Activated CD4-positive, alpha-beta memory T cell treated with anti-CD3 and anti-CD28 coated beads, Interleukin-2, amount 10 ng/mL, durations not matched to agents 7 days and 5 days (primary cell): ENCODE measurements around the gene PRKG1. TPM values are rescaled to one million over a fixed set of nuclear protein-coding genes. Genes with fewer than 3 reads are reported as not detected.

Source experiments
- CTCF ChIA-PET: fragments of 350-600 bp; sonication (Branson Sonifier 250); formaldehyde crosslinking; loops from one replicate; lab custom pipeline; 2021; ENCODE audit warnings: antibody characterized with exemption, inconsistent platforms; lab: Charles Lee
- POLR2A ChIA-PET: fragments of 350-600 bp; sonication (Branson Sonifier 250); formaldehyde crosslinking; loops from one replicate; lab custom pipeline; 2021; ENCODE audit warnings: antibody characterized with exemption; lab: Charles Lee
- DNase-seq: peaks from one replicate; pipeline ENCODE4 v3.0.0-alpha.2; 2020
- H3K27ac Mint-ChIP-seq: one replicate; pipeline ENCODE4 v1.8.0; 2021; ENCODE audit warnings: mild to moderate bottlenecking, mixed read lengths
- H3K27me3 Mint-ChIP-seq: one replicate; pipeline ENCODE4 v1.8.0; 2021; ENCODE audit warnings: mixed read lengths
- H3K36me3 Mint-ChIP-seq: one replicate; pipeline ENCODE4 v1.8.0; 2021; ENCODE audit warnings: low read depth, mixed read lengths
- H3K4me1 Mint-ChIP-seq: one replicate; pipeline ENCODE4 v1.8.0; 2021; ENCODE audit warnings: mixed read lengths
- H3K4me3 Mint-ChIP-seq: one replicate; pipeline ENCODE4 v1.8.0; 2021; ENCODE audit warnings: mild to moderate bottlenecking, mixed read lengths
- H3K9me3 Mint-ChIP-seq: one replicate; pipeline ENCODE4 v1.8.0; 2021; ENCODE audit warnings: mixed read lengths
- total RNA-seq, 2 experiments: library from RNA; stranded (reverse); gene quantifications; one replicate each; pipeline ENCODE4 v1.2.3, GENCODE V29; 2021

The PRKG1 gene
- total RNA-seq, 2 experiments from 2014 or later: not detected

GRCh38 chr10:52106899-52107298 lies 1032.6 kb downstream of the PRKG1 start:
- Mint-ChIP-seq H3K36me3 (no peaks in the 10 kb centered on the region), H3K27me3 (no peaks in the 10 kb centered on the region)

GRCh38 chr10:52108236-52108635 lies 1033.9 kb downstream of the PRKG1 start:
- CTCF ChIA-PET: no interaction called here
- H3K27ac Mint-ChIP-seq: no peak overlapping the region

More at GRCh38 chr10:52106899-52107298, 1032.6 kb downstream of the PRKG1 start:
- CTCF ChIA-PET: no interaction called here
- Mint-ChIP-seq H3K9me3 (no peaks in the 10 kb centered on the region), H3K27ac (no peak overlapping the region), H3K4me1 (no peaks in the 10 kb centered on the region), H3K4me3 (no peak overlapping the region)
- no peak for DNase-seq
- POLR2A ChIA-PET: no interaction called here

GRCh38 chr10:52110576-52110975 lies 1036.3 kb downstream of the PRKG1 start:
- DNase-seq: no peak
- Mint-ChIP-seq H3K4me3 (no peak overlapping the region), H3K9me3 (no peaks in the 10 kb centered on the region), H3K4me1 (no peaks in the 10 kb centered on the region), H3K27me3 (no peaks in the 10 kb centered on the region), H3K36me3 (no peaks in the 10 kb centered on the region), H3K27ac (no peak overlapping the region)
- ChIA-PET POLR2A (no interaction called here), CTCF (no interaction called here)

More at GRCh38 chr10:52108236-52108635, 1033.9 kb downstream of the PRKG1 start:
- H3K9me3 Mint-ChIP-seq: no peaks in the 10 kb centered on the region
- H3K36me3 Mint-ChIP-seq: no peaks in the 10 kb centered on the region
- H3K27me3 Mint-ChIP-seq: no peaks in the 10 kb centered on the region
- POLR2A ChIA-PET: no interaction called here
- H3K4me3 Mint-ChIP-seq: no peak overlapping the region
- H3K4me1 Mint-ChIP-seq: no peaks in the 10 kb centered on the region
- DNase-seq: no peak

GRCh38 chr10:52111101-52111891 lies 1037.0 kb downstream of the PRKG1 start:
- Mint-ChIP-seq H3K27me3 (no peaks in the 10 kb centered on the region), H3K4me3 (no peak overlapping the region), H3K4me1 (no peaks in the 10 kb centered on the region), H3K36me3 (no peaks in the 10 kb centered on the region), H3K27ac (no peak overlapping the region), H3K9me3 (no peaks in the 10 kb centered on the region)
- CTCF ChIA-PET: no interaction called here
- POLR2A ChIA-PET: no interaction called here
- DNase-seq: no peak

- Mint-ChIP-seq H3K27ac (no peak overlapping the region), H3K4me3 (no peak overlapping the region), H3K4me1 (no peaks in the 10 kb centered on the region), H3K36me3 (no peaks in the 10 kb centered on the region), H3K27me3 (no peaks in the 10 kb centered on the region), H3K9me3 (no peaks in the 10 kb centered on the region)
- DNase-seq: no peak
- ChIA-PET CTCF (no interaction called here), POLR2A (no interaction called here)
Observed at GRCh38 chr10:52115823-52116222, 1041.5 kb downstream of the PRKG1 start.

- Mint-ChIP-seq H3K36me3 (no peaks in the 10 kb centered on the region), H3K27ac (no peak overlapping the region), H3K4me3 (no peak overlapping the region), H3K4me1 (no peaks in the 10 kb centered on the region), H3K27me3 (no peaks in the 10 kb centered on the region), H3K9me3 (no peaks in the 10 kb centered on the region)
- ChIA-PET POLR2A (no interaction called here), CTCF (no interaction called here)
- no peak for DNase-seq
Observed at GRCh38 chr10:52119507-52119906, 1045.2 kb downstream of the PRKG1 start.

GRCh38 chr10:52121688-52122087 lies 1047.4 kb downstream of the PRKG1 start:
- H3K4me3 Mint-ChIP-seq: no peak overlapping the region
- H3K9me3 Mint-ChIP-seq: no peaks in the 10 kb centered on the region
- no peaks in the 10 kb centered on the region for H3K36me3 Mint-ChIP-seq
- ChIA-PET CTCF (no interaction called here), POLR2A (no interaction called here)
- H3K4me1 Mint-ChIP-seq: no peaks in the 10 kb centered on the region
- H3K27me3 Mint-ChIP-seq: no peaks in the 10 kb centered on the region
- no peak overlapping the region for H3K27ac Mint-ChIP-seq
- no peak for DNase-seq

- POLR2A ChIA-PET: no interaction called here
- H3K27me3 Mint-ChIP-seq: no peaks in the 10 kb centered on the region
Observed at GRCh38 chr10:52128056-52128683, 1053.9 kb downstream of the PRKG1 start.

GRCh38 chr10:52129410-52130178 lies 1055.3 kb downstream of the PRKG1 start:
- no peaks in the 10 kb centered on the region for H3K36me3 Mint-ChIP-seq
- no peak overlapping the region for H3K4me3 Mint-ChIP-seq
- no peak for DNase-seq
- no peaks in the 10 kb centered on the region for H3K27me3 Mint-ChIP-seq
- CTCF ChIA-PET: no interaction called here
- no peaks in the 10 kb centered on the region for H3K9me3 Mint-ChIP-seq
- POLR2A ChIA-PET: no interaction called here
- no peak overlapping the region for H3K27ac Mint-ChIP-seq
- H3K4me1 Mint-ChIP-seq: no peaks in the 10 kb centered on the region

More at GRCh38 chr10:52128056-52128683, 1053.9 kb downstream of the PRKG1 start:
- Mint-ChIP-seq H3K27ac (no peak overlapping the region), H3K4me1 (no peaks in the 10 kb centered on the region), H3K9me3 (no peaks in the 10 kb centered on the region), H3K4me3 (no peak overlapping the region), H3K36me3 (no peaks in the 10 kb centered on the region)
- DNase-seq: no peak
- CTCF ChIA-PET: no interaction called here

- H3K27ac Mint-ChIP-seq: no peak overlapping the region
- no peaks in the 10 kb centered on the region for H3K9me3 Mint-ChIP-seq
- no peak for DNase-seq
- ChIA-PET CTCF (no interaction called here), POLR2A (no interaction called here)
- H3K4me3 Mint-ChIP-seq: no peak overlapping the region
- H3K27me3 Mint-ChIP-seq: no peaks in the 10 kb centered on the region
- H3K4me1 Mint-ChIP-seq: no peaks in the 10 kb centered on the region
- no peaks in the 10 kb centered on the region for H3K36me3 Mint-ChIP-seq
Observed at GRCh38 chr10:52135101-52135500, 1060.8 kb downstream of the PRKG1 start.

GRCh38 chr10:52136921-52137320 lies 1062.6 kb downstream of the PRKG1 start:
- Mint-ChIP-seq H3K9me3 (no peaks in the 10 kb centered on the region), H3K4me3 (no peak overlapping the region), H3K27me3 (no peaks in the 10 kb centered on the region), H3K4me1 (no peaks in the 10 kb centered on the region), H3K27ac (no peak overlapping the region), H3K36me3 (no peaks in the 10 kb centered on the region)
- DNase-seq: no peak
- ChIA-PET POLR2A (no interaction called here), CTCF (no interaction called here)

GRCh38 chr10:52143338-52143737 lies 1069.1 kb downstream of the PRKG1 start:
- CTCF ChIA-PET: no interaction called here
- Mint-ChIP-seq H3K9me3 (no peaks in the 10 kb centered on the region), H3K4me1 (no peaks in the 10 kb centered on the region), H3K27me3 (no peaks in the 10 kb centered on the region), H3K4me3 (no peak overlapping the region), H3K36me3 (no peaks in the 10 kb centered on the region), H3K27ac (no peak overlapping the region)
- POLR2A ChIA-PET: no interaction called here
- DNase-seq: no peak

- Mint-ChIP-seq H3K27ac (no peak overlapping the region), H3K9me3 (no peaks in the 10 kb centered on the region), H3K27me3 (no peaks in the 10 kb centered on the region), H3K4me1 (no peaks in the 10 kb centered on the region), H3K4me3 (no peak overlapping the region), H3K36me3 (no peaks in the 10 kb centered on the region)
- ChIA-PET CTCF (no interaction called here), POLR2A (no interaction called here)
- no peak for DNase-seq
Observed at GRCh38 chr10:52145636-52146035, 1071.3 kb downstream of the PRKG1 start.
